IPS-18c (cell line): ENCODE data around the gene EI24.
"Not testable (repeated sequence)": the region's sequence is repeated elsewhere in the genome, so short reads cannot be mapped to it uniquely, and the experiment has no call there.

Experiments
- H3K4me3 ChIP-seq: 2 replicates; pipeline ENCODE4 v1.7.0; 2013; ENCODE audit warnings: low read depth, mild to moderate bottlenecking, low read length, moderate library complexity; ENCODE audit not compliant: insufficient read depth
- H3K9me3 ChIP-seq: one replicate; pipeline ENCODE4 v1.6.1; 2013; ENCODE audit warnings: mild to moderate bottlenecking, low read length, moderate library complexity; ENCODE audit not compliant: control insufficient read depth, insufficient read depth

EI24 gene

DNA sequence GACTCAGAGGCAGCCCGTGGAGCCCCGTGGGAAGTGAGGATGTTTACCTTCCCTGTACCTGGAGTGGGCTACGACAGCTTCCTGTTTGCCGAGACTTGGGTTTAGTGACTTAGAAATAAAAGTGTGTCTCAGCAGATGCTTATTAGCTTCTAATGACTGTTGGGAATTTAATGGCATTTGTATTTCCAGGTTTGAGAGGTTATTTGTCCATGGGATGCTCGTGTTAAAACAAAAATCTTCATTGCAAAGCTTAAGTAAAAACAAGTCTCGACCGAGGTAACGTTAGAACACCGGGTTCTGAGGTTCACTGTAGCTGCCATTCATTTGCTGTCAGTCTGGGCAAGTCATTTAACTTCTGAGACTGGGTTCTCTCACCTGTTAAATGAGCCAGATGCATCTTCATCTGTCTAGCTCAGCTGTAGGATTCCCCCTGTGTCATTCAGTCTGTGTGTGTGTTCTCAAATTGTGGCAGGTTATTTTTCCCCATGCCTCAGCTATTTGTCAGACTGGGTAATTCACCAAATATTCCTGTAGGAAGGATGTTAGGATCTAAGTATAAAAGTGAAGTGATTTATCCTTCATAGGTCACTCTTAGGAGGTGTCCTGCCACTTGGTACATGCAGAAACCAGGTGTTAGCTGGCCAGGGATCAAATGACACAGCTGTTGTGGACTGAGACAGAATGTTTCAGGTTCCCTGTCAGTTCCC, 791 bp downstream of the EI24 start:
- H3K4me3 ChIP-seq = peak overlapping the region; percentile 96
- no peaks in the 10 kb centered on the region for H3K9me3 ChIP-seq

- H3K4me3 ChIP-seq = no peak overlapping the region
- no peaks in the 10 kb centered on the region for H3K9me3 ChIP-seq
These were observed 1.7 kb downstream of the EI24 start for GRCh38 chr11:125570952-125571351.

GRCh38 chr11:125572916-125573315, 3.6 kb downstream of the EI24 start:
- Histone ChIP-seq H3K9me3 (no peaks in the 10 kb centered on the region), H3K4me3 (no peak overlapping the region)

DNA sequence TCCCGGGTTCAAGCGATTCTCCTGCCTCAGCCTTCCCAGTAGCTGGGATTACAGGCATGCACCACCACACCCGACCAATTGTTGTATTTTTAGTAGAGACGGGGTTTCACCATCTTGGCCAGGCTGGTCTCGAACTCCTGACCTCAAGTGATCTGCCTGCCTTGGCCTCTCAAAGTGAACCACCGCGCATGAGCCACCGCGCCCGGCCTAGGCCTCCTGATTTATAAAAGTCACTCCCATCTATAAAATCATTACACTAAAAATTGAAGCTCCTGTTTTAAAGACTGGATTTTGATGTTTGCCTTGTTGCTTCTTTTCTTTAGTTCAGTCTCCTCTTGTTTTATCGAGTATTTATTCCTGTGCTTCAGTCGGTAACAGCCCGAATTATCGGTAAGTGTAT, 7.9 kb downstream of the EI24 start:
- H3K9me3 ChIP-seq, H3K4me3 ChIP-seq: not testable (repeated sequence)

DNA sequence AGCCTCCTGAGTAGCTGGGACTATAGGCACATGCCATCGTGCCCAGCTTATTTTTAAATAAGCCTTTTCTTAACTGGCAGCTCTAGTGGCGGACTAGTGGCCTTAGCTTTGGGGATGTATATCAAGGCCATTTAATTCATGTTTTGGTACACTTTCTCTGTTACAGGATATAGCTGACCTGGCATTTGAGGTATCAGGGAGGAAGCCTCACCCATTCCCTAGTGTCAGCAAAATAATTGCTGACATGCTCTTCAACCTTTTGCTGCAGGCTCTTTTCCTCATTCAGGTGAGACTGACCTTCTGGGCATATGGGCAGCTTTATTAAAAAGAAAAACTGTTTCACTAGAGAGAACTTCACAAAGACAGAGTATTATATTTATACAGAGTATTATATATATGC, 9.5 kb downstream of the EI24 start:
- no peak overlapping the region for H3K4me3 ChIP-seq
- no peaks in the 10 kb centered on the region for H3K9me3 ChIP-seq

- Histone ChIP-seq H3K4me3 (no peak overlapping the region), H3K9me3 (no peaks in the 10 kb centered on the region)
These were observed 10.5 kb downstream of the EI24 start for GRCh38 chr11:125579811-125580210.

DNA sequence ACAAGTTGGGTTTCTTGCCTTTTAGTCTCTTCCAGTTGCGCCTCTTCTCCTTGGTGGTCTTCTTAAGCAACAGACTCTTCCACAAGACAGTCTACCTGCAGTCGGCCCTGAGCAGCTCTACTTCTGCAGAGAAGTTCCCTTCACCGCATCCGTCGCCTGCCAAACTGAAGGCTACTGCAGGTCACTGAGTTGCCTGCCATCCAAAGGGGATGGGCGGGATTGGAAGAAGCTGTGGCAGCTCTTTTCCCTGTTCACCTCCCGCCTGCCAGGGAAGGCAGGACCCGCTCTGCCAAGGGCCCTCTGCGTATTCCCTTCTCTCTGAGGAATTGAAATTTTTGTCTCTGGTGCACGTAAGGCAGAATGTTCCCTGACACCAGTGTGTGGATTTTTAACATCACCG, 14.2 kb downstream of the EI24 start:
- H3K4me3 ChIP-seq = no peak overlapping the region
- no peaks in the 10 kb centered on the region for H3K9me3 ChIP-seq

DNA sequence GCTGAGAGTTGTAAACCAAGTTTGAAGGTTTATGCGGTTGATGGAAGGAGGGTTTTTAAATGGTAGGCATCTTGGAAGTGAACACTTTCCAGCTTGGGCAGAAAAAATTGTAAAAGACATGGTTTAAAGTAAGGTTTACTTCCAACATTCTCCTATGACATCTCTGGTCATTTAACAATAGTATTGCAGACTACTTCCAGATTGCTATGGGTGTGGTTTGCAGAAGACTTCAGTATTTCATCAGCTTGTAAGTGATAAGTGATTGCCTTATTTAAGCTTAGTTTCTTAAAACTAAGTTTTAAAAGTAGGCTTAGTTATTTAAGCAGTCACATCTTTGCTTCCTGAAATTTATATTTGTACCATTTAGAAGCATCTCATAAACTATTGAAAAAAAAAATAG, 16.2 kb downstream of the EI24 start:
- Histone ChIP-seq H3K4me3 (no peak overlapping the region), H3K9me3 (no peaks in the 10 kb centered on the region)

DNA sequence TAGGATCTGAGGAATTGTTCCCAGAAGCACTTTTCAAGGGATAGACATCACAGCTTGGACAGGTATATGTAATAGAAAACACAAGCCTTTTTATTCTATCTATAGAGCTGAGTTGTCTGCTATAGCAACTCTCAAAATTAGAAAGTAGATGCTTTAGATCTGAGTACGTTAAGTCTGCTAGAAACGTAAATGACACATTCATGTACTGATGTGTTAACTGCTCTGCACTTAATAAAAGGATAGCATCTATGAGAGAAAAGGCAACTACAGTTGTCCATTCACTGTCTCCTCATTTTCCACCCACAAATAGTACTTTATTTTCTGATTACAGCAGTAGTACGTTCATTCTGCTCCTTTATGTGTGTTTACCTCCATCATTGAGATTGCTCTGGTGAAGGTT, 17.3 kb downstream of the EI24 start:
- H3K4me3 ChIP-seq = no peak overlapping the region
- no peaks in the 10 kb centered on the region for H3K9me3 ChIP-seq

DNA sequence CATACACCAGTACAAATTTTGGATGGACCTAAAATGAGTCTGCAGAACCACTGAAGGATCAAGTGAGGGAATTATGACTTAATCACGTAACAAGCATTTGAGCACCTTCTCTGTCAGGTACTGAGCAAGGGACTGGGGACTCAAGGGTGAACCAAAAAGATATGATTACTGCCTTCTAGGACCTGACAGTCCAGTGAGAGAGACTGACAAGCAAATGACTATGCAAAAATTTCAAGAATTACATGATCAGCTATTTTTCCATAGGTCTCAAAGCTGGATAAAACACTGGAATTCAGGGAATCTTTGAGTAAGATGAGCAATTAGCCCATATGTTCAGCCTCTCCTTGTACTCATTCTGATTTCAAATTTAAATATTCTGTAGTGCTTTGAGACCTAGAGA, 18.2 kb downstream of the EI24 start:
- H3K9me3 ChIP-seq = no peaks in the 10 kb centered on the region

DNA sequence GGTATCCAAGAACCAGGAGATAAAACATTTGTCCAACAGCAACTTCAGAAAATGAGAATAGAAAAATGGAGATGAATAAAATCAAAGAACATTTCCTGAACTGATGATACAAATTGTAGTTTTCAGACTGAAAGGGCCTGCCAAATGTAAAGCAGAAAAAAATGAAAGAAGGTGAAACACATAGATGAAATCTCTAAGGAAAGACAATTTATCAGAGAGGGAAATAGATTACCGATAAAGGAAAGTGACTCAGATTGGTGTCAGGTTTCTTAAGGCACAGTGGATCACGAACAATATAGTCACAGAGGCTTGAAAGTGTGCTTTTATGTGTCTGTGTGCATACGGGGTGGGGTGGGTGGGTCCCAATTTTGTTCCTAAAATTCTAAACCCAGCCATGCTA, 19.2 kb downstream of the EI24 start:
- H3K9me3 ChIP-seq = no peaks in the 10 kb centered on the region
- no peak overlapping the region for H3K4me3 ChIP-seq

More for the DNA sequence above, 18.2 kb downstream of the EI24 start:
- no peak overlapping the region for H3K4me3 ChIP-seq

GRCh38 chr11:125591649-125592304, 22.5 kb downstream of the EI24 start:
- H3K4me3 ChIP-seq = peak overlapping the region; percentile 79

DNA sequence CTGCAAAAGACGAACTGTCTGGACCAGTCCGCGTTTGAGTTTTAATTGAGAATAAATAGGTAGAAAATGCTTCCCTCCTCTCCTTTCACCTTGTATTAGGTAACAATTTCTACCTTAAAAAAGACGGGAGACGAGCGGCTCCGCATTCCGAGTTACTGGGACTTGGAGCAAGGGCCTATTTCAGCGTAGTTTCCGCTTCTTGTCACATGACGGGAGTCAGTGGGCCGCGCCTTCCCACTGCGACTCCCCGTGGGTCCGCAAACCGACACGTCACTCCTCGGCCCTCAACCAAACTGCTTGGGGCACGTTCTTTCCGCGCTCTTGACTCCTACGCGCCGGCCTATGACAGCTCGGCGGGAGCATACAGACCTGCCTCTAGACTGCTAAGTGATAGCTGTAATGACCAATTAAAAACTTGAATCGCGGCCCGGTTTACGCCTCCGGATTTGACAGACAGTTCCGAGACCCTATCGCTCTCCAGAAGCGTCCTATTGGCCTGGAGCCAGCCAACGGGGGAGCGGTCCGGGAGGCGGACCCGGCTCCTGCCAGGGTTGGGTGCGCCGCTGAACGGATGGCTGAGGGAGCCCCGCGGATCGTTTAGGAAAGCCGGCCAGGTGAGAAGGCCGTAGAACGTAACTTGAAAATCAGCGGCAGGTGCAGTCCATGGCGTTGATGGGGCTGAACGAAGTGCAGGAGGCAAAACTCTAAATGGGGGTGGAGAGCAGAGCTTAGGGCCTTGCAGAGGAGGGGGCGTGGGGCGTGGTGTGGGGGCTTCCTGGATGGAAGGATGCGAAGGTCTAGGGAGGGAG, 23.2 kb downstream of the EI24 start, which contains the start of gene STT3A:
STT3A (plus strand) TSS at position 548 of the 809 bp plus-strand sequence. CDS start 3,064 bp downstream, outside the sequence.
- no peaks in the 10 kb centered on the region for H3K9me3 ChIP-seq

More at GRCh38 chr11:125591649-125592304, 22.5 kb downstream of the EI24 start:
- no peaks in the 10 kb centered on the region for H3K9me3 ChIP-seq

GRCh38 chr11:125593114-125593820, 24.0 kb downstream of the EI24 start:
- H3K4me3 ChIP-seq = peak overlapping the region; percentile 85
- no peaks in the 10 kb centered on the region for H3K9me3 ChIP-seq

More for the DNA sequence above, 23.2 kb downstream of the EI24 start, which contains the start of gene STT3A:
- H3K4me3 ChIP-seq = peak within 1 kb of the TSS; percentile 85

DNA sequence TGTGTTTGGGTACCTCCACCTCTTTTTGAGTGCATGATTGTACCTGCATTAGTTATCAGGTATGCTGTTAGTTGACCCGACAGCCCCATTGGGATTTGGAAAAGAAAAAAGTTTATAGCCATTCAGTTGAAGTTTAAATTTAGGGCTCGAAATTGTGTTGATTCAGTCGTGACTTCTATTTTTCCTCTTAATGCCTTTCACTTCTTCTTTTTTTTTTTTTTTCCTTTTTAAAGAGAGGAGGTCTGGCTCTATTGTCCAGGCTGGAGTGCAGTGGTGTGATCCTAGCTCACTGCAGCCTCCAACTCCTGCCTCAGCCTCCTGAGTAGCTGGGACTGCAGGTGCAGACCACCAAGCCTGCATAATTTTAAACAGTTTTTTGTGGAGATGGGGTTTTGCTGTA, 25.7 kb downstream of the EI24 start:
- Histone ChIP-seq H3K4me3 (no peak overlapping the region), H3K9me3 (no peaks in the 10 kb centered on the region)

DNA sequence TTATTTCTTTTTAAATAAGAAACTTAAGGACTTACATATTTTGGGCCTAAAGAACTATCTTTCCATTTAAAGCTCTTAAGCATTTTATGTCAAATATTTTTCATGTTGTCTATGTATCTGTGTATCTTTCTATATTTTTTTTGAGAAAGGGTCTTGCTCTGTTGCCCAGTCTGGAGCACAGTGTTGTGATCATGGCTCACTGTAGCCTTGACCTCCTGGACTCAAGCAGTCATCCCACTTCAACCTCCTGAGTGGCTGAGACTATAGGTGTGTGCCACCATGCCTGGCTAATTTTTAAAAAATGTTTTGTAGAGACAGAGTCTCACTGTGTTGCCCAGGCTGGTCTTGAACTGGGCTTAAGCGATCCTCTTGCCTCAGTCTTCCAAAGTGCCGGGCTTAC, 31.4 kb downstream of the EI24 start:
- no peaks in the 10 kb centered on the region for H3K9me3 ChIP-seq
- no peak overlapping the region for H3K4me3 ChIP-seq

DNA sequence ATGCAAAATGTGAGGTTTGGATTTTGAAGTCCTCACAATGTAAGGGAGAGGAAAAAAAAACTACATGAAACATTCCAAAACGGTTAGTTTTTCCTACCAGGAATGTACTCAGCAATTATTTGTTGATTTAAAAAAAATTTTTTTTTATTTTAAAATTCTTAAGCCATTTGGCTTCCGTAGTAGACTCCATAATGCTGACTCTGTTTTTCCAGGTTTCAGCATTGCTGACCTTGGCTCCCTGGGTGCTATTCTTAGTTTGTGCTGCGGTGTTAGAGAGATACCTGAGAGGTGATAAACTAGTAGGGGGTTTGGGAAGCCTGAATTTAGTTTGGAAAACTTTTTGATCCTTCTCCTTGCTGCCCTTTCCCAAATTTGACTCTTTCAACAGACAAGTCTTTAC, 33.9 kb downstream of the EI24 start:
- no peaks in the 10 kb centered on the region for H3K9me3 ChIP-seq
- H3K4me3 ChIP-seq = no peak overlapping the region
